Activated T-cell treated with anti-CD3 and anti-CD28 coated beads for 24 hours (primary cell): ENCODE results near the gene OR5I1.
"Not testable (repeated sequence)": the region's sequence is repeated elsewhere in the genome, so short reads cannot be mapped to it uniquely, and the experiment has no call there.

ENCODE experiments used
- DNase-seq: peaks from one replicate; pipeline ENCODE4 v3.0.0-alpha.2; 2020; ENCODE audit warnings: low read depth

The OR5I1 gene

GRCh38 chr11:55936300-55936699 is at the start of gene OR5I1:
Gene OR5I1 (minus strand): TSS chr11:55936400. CDS start chr11:55936400, 0 bp downstream.
- no peak for DNase-seq

- DNase-seq: no peak
These were observed 34.7 kb upstream of the OR5I1 start for GRCh38 chr11:55970935-55971334.

- no peak for DNase-seq
These were observed 33.6 kb upstream of the OR5I1 start, which contains the start of gene OR10AG1 for GRCh38 chr11:55969845-55970244. Gene OR10AG1 (minus strand): TSS chr11:55969945. CDS start chr11:55969907, 38 bp downstream.

- no peak for DNase-seq
These were observed 31.7 kb upstream of the OR5I1 start for GRCh38 chr11:55967914-55968313.

GRCh38 chr11:55966391-55966790 is 30.2 kb upstream of the OR5I1 start:
- DNase-seq: no peak

GRCh38 chr11:55956521-55956920 is 20.3 kb upstream of the OR5I1 start:
- no peak for DNase-seq

GRCh38 chr11:55949330-55949729 is 13.1 kb upstream of the OR5I1 start:
- no peak for DNase-seq

- no peak for DNase-seq
These were observed 6.7 kb upstream of the OR5I1 start for GRCh38 chr11:55942785-55943392.

GRCh38 chr11:55920537-55920936 is 15.7 kb downstream of the OR5I1 start:
- no peak for DNase-seq

GRCh38 chr11:55914482-55914881 is 21.7 kb downstream of the OR5I1 start, which contains the start of gene OR5W2:
Gene OR5W2 (minus strand): TSS chr11:55914582. CDS start chr11:55914582, 0 bp downstream.
- no peak for DNase-seq

GRCh38 chr11:55902308-55902707 is 33.9 kb downstream of the OR5I1 start:
- no peak for DNase-seq

GRCh38 chr11:55895216-55895615 is 41.0 kb downstream of the OR5I1 start:
- no peak for DNase-seq

- not testable (repeated sequence) for DNase-seq
These were observed 50.7 kb downstream of the OR5I1 start for GRCh38 chr11:55885481-55885880.
